HCEC 1CT (cell line): ENCODE results near the gene BAHCC1.

Experiments
- DNase-seq: peaks from one replicate; pipeline ENCODE4 v3.0.0-alpha.2; 2017

Gene BAHCC1

DNA sequence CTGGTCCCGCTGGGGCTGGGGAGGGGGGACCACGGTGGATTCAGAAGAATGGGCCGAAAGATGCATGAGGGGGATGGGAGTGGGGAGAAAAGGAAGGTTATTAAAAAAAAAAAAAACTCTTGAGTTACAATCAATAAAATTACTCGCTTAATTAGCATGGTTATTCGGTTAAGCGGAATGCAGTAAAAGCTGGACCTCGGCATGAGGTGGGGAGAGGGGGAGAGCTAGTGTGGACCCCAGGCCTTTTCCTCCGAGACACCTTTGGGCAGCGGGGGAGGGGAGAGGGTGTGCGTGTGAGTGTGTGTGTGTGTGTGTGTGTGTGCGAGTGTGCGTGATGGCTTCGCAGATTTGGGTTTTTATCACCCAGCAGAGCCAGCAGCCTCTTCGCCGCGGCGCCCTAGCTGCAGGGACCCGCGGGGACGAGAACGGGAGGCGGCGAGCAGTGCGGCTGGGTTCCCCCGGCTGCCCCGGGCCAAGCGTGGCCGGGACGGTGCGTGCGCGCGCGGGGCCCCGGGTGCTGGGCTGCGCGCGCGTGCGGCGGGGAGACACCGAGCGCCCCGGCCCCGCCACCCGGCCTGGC lies 3.7 kb downstream of the BAHCC1 start:
- no peak for DNase-seq

DNA sequence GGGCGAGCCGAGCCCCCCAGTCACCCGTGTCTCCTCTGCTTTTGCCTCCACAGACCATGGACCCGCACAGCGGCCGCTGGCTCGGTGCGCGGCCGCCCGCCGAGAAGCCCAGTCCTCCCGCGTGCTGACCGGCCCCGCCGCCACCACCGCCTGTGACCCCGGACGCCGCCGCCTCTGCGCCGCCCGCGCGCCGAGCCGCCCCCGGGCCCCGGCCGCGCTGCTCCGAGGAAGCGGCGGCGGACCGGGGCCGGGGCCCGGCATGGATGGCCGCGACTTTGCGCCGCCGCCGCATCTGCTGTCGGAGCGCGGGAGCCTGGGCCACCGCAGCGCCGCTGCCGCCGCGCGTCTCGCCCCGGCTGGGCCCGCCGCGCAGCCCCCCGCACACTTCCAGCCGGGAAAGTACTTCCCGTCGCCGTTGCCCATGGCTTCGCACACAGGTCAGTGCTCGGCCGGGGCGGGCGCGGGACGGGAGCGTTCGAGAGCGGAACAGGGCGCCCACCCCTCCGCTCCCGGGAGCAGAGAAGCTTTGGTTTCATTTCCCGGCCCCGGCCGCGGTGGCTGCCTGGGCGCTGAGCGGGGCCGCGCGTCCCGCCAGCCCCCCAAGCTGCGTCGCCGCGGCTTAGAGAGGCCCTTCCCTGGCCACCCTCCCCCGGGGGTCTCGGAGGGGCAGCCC lies 4.4 kb downstream of the BAHCC1 start:
- DNase-seq, result no peak

DNA sequence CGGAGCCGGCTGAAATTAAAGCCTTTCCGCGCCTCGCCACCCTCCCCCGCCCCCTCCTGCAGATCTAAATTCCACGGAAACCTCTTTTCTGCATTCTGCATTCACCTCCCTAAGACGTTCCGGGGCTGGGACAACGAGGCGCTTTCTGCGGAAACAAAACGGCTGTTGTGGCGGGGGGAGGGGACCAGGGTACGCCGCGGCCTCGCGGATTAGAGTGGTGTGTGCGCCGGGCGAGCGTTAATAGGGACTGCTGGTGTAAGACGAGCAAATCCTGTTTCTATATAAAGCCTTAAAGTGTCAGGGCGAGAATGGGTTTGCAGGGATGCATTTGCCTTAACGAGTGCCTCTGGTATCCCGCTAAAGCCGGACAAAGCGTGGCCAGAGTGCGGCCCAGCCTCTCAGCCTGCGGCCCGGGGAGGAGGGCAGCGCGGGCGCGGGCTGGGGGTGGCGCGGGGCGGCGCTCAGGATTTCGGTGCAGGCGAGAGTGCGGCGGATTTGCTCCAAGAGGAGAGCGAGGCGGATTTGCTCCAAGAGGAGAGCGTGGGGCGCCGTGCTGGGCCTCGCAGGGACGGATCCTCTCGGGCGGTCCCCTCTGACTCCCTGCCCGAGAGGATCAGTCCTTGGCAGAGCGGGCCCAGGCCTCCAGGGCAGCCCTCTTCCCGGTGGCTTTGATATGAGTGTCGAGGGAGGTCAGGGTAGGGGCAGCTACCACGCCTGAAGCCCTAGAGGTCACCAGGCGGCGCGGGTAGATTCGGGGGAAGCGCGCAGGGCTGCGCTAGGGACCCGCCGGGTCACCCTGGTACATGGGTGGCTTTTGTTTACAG lies 5.1 kb downstream of the BAHCC1 start:
- peak; percentile 62 for DNase-seq

DNA sequence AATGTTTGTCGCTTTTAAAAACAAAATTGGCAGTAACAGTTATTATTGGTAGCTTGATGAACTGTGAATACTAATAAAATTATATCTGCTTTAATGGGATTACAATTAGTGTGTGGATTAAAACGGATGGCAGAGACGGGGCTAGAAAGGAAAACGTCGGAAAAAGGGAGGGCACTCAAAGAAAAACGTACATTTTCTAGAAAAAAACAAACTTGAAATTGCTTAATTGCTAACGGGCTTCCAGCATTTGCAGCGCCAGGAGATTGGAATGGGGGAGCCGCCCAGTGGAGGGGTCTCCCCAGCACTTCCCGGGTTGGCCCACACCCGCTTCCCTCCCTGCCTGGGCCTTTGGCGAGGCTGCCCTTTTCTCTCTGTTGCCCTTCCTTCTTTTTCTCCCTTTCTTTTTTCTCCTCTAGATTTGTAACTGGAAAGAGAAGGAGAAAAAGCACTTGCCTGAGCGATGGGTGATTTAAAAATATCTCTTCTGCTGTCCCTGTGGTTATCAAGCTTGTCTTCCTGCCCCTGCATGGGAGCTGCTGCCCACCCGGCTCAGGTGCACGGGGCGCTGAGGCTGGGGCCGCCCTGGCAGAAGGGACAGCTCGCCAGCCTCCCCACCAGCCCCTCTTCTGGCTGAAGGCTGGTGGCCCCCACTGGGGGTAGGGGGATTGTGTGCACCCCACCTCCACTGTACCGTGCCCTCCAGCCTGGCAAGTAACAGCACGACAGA lies 5.9 kb downstream of the BAHCC1 start:
- no peak for DNase-seq

GRCh38 chr17:81401723-81402529 lies 6.7 kb downstream of the BAHCC1 start:
- DNase-seq, result peak; percentile 71

DNA sequence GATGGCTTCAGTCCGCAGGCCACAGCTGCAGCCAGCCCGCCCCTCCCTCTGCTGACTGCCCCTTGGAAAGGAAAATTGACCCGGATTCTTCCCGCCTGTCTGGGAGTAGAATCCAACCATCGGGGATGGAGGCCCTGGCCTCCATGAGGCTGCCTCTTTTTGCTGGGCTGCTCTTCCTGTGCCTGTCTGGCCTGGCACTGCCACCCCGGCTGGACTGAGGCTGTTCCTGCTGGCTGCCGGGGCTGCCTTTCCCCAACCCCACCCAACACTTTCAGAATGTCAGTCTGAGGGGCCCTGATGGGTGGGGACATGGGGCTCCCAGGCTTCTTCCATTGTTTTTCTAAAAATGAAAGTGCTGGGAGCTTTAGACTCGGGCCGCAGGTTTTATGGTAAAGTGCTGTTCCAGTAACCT lies 7.3 kb downstream of the BAHCC1 start:
- no peak for DNase-seq

- DNase-seq, result no peak
Measured at GRCh38 chr17:81402981-81403467, 7.8 kb downstream of the BAHCC1 start.

DNA sequence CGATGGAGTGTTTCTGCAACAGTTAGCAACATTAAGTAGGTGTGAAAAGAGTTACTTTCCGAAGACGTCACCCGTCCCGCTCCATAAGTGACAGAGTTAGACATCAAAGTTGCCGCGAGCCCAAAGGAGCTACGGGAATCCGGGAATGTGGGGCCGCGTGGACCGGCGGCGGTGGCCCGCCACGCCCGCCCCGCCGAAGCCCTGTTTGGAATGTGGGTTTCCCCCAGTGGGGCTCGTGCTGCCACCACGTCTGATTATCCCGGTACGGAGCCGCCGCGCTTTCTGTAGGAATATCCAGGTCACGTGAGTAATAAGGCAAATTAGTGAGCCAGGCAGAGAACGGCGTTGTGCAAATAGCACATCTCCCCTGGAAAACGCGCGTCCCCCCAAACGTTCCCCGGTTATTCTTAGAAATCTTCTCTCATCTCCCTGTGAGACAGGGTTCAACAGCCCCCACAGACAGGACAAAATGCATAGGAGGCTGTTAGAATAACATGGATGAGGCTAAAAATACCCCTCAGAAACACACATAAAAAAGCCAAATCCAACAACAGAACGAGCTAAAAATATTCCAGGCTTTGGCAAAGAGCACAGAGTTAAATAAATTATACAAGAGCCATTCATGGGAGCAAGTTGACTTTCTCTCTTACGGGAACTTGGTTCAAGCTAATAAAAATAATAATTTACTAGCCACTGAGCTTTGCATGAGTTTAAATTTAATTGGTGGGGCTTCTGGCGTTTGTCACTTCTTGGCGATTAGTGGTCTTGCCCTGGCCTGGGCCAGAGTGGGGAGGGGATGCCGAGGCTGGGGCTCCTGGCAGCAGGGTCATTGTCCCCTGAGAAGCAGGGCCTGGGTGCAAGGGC lies 8.6 kb downstream of the BAHCC1 start:
- no peak for DNase-seq

DNA sequence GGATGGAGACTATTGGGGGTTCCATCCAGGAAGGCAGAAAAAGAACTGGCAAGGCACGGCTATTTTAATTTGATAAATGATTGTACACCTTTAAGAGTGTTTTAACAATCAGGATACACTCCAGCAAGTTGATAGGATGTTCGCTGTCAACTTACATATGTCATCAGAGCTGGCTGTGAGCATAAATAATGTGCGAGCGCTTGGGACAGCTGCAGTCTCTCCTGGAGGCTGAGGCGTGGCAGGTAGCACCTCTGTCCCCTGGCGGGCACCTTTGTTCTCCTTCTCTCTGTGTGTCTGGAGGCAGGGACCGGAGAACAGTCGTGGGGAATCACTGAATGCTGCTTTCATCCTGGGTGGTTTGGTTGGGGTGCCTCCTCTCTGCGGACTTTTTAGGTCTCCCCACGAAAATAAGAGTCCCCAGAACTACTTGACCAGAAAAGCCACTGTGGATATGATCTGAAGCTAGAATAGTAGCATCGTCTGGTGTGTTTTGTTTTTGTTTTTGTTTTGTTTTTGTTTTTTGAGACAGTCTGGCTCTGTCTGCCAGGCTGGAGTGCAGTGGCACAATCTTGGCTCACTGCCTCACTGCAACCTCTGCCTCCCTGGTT lies 9.4 kb downstream of the BAHCC1 start:
- DNase-seq, result no peak

DNA sequence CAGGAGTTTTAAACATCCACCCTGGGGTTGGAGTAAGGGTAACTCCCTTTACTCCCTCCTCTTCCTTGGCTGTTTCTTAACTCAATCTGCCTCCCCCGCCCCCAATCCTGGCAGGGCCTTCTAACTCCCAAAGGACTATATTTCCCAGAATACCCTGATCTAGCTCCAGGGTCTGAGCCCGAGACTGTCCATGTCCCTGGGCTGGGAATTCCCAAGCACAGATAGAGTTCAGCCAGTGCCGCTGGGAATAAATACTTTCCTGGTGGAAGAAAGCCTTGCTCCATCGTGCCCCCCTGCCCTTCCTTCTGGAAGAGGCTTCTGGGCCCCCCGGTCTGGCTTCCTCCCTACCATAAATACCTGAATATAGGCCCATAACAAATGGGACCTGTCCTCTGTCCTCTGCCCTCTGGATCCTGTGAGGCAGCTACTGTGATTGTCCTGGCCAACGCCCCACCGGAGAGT lies 10.2 kb downstream of the BAHCC1 start:
- no peak for DNase-seq

GRCh38 chr17:81406117-81406953 lies 11.1 kb downstream of the BAHCC1 start:
- no peak for DNase-seq

- DNase-seq, result no peak
Measured at GRCh38 chr17:81408049-81408448, 12.8 kb downstream of the BAHCC1 start.

DNA sequence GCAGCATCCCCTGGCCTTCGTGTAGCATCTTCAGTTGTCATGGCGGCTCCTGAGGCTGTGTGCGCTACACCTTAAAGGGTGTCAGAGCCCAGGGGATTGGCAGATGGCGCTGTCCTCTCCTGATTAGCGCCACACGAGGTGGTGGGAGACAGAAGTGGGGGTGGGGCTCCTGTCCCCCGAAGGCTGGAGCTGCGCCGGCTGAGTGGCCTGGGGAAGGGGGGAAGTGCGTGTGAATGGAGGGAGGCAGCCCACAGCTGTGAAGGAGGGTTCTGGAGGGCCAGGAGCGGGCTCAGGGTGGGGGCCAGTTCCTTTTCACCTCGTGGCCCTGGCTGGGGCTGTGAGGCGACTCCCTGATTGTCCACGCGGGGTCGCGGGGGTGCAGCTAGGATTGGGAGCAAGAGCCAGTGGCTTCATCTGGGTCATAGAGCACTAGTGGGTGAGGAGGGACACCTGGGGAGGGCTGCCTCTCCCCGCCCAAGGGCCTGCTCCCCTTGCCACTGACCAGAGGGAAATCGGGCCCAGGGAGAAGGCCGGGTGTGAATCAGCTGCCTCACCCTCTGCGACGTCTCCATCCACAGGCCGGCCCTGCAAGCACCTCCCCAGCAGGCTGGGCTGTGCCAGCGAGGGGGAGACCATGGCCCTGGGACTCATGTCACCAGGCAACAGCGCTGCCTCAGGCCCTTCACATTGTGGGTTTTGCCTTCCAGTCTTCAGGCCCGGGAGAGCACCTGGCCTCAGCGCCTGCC lies 14.1 kb downstream of the BAHCC1 start:
- no peak for DNase-seq

GRCh38 chr17:81410852-81411251 lies 15.6 kb downstream of the BAHCC1 start:
- DNase-seq, result no peak

DNA sequence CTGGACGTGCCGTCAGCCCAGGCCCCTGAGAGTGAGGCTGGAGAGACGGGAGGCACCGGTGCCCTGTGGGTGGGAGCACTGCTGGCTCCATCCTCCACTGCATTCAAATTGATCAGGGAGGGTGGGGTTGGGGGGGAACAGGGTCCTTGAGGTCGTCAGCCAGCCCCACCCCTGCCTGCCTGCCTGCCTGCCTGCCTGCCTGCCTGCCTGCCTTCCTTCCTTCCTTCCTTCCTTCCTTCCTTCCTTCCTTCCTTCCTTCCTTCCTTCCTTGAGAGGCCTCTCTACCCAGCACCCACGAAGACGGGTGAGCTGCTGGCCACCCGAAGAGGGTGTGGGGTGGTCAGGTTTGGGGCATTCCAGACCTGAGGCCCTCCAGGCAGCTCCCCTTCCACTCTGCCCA lies 16.0 kb downstream of the BAHCC1 start:
- no peak for DNase-seq

- no peak for DNase-seq
Measured at GRCh38 chr17:81412490-81413093, 17.3 kb downstream of the BAHCC1 start.

GRCh38 chr17:81413497-81414135 lies 18.4 kb downstream of the BAHCC1 start:
- DNase-seq, result no peak
